Thyroid gland (tissue), 4 donors: ENCODE results near the gene SCARF1.

Experiments used
- CTCF ChIP-seq, 6 experiments: fragments of 200-600 bp in 3 of 6; fragments of 450-650 bp in 3 of 6; sonication (generic) in 3 of 6; IDR thresholded peaks; one replicate each; pipeline ENCODE4 v1.5.1; 2016 to 2019; ENCODE audit warnings: antibody characterized with exemption in 6 of 6, mild to moderate bottlenecking in 2 of 6, inconsistent platforms in 1 of 6, moderate library complexity in 1 of 6
- POLR2A ChIP-seq, 2 donors: fragments of 450-650 bp; IDR thresholded peaks; one replicate each; pipeline ENCODE4 v1.6.1; 2017; ENCODE audit warnings: antibody characterized with exemption in 2 of 2, mild to moderate bottlenecking in 2 of 2, moderate library complexity in 1 of 2

- TF ChIP-seq POLR2A (IDR thresholded peaks at IDR 0.05) (no peak), CTCF (IDR thresholded peaks at IDR 0.05) (no peak)
These were observed 5.0 kb downstream of the SCARF1 start for GRCh38 chr17:1640329-1641064.
